ENCODE measurements around the gene BEST4. TPM values are rescaled to one million over a fixed set of nuclear protein-coding genes. Genes with fewer than 3 reads are reported as not detected.
"Not testable (repeated sequence)": the region's sequence is repeated elsewhere in the genome, so short reads cannot be mapped to it uniquely, and the experiment has no call there.

The BEST4 gene
- total RNA-seq, 1 donor from 2014 or later, result 0.88 TPM

GRCh38 chr1:44775930-44776729 lies 11.8 kb downstream of the BEST4 start:
- peak overlapping the region; percentile 84 for H3K27ac Mint-ChIP-seq (ENCODE audit: unreplicated experiment)
- no peaks in the 10 kb centered on the region for H3K27me3 Mint-ChIP-seq (ENCODE audit: unreplicated experiment)
- H3K4me3 Mint-ChIP-seq (ENCODE audit: unreplicated experiment), result peak overlapping the region; percentile 94
- H3K4me1 Mint-ChIP-seq (ENCODE audit: low read depth, unreplicated experiment), result peaks cover 14% of the 10 kb centered on the region
- H3K36me3 Mint-ChIP-seq (ENCODE audit: unreplicated experiment), result no peaks in the 10 kb centered on the region
- peaks cover 2% of the 10 kb centered on the region for H3K9me3 Mint-ChIP-seq (ENCODE audit: unreplicated experiment)
- TF ChIP-seq CTCF (IDR thresholded peaks at IDR 0.05; ENCODE audit: partially characterized antibody, unreplicated experiment), result no peak
- DNase-seq, result no peak

- no peak for TF ChIP-seq CTCF (IDR thresholded peaks at IDR 0.05; ENCODE audit: partially characterized antibody, unreplicated experiment)
- Mint-ChIP-seq H3K27me3 (ENCODE audit: unreplicated experiment) (no peaks in the 10 kb centered on the region), H3K4me1 (ENCODE audit: low read depth, unreplicated experiment) (peaks cover 14% of the 10 kb centered on the region), H3K4me3 (ENCODE audit: unreplicated experiment) (peak within 1 kb of the TSS; percentile 94), H3K27ac (ENCODE audit: unreplicated experiment) (peak within 1 kb of the TSS; percentile 97), H3K9me3 (ENCODE audit: unreplicated experiment) (peaks cover 2% of the 10 kb centered on the region), H3K36me3 (ENCODE audit: unreplicated experiment) (no peaks in the 10 kb centered on the region)
- peak; percentile 92 for DNase-seq
Observed at GRCh38 chr1:44775078-44775929, 12.7 kb downstream of the BEST4 start, which contains the start of gene RPS8. Gene RPS8, plus strand, starts transcription at chr1:44775540. Its CDS starts 57 bp downstream, at chr1:44775597.

- H3K27me3 Mint-ChIP-seq (ENCODE audit: unreplicated experiment); H3K27ac Mint-ChIP-seq (ENCODE audit: unreplicated experiment); DNase-seq; H3K9me3 Mint-ChIP-seq (ENCODE audit: unreplicated experiment); H3K4me1 Mint-ChIP-seq (ENCODE audit: low read depth, unreplicated experiment); H3K4me3 Mint-ChIP-seq (ENCODE audit: unreplicated experiment); H3K36me3 Mint-ChIP-seq (ENCODE audit: unreplicated experiment): not testable (repeated sequence)
Observed at GRCh38 chr1:44766421-44766820, 21.5 kb downstream of the BEST4 start.

- no peaks in the 10 kb centered on the region for H3K36me3 Mint-ChIP-seq (ENCODE audit: unreplicated experiment)
- no peaks in the 10 kb centered on the region for H3K4me1 Mint-ChIP-seq (ENCODE audit: low read depth, unreplicated experiment)
- peaks cover 2% of the 10 kb centered on the region for H3K9me3 Mint-ChIP-seq (ENCODE audit: unreplicated experiment)
- no peak for DNase-seq
- H3K27ac Mint-ChIP-seq (ENCODE audit: unreplicated experiment), result no peak overlapping the region
- no peak overlapping the region for H3K4me3 Mint-ChIP-seq (ENCODE audit: unreplicated experiment)
- H3K27me3 Mint-ChIP-seq (ENCODE audit: unreplicated experiment), result no peaks in the 10 kb centered on the region
- TF ChIP-seq CTCF (IDR thresholded peaks at IDR 0.05; ENCODE audit: partially characterized antibody, unreplicated experiment), result no peak
Observed at GRCh38 chr1:44760876-44761275, 27.1 kb downstream of the BEST4 start.

- TF ChIP-seq CTCF (IDR thresholded peaks at IDR 0.05; ENCODE audit: partially characterized antibody, unreplicated experiment), result no peak
- Mint-ChIP-seq H3K36me3 (ENCODE audit: unreplicated experiment) (no peaks in the 10 kb centered on the region), H3K27me3 (ENCODE audit: unreplicated experiment) (no peaks in the 10 kb centered on the region), H3K4me1 (ENCODE audit: low read depth, unreplicated experiment) (no peaks in the 10 kb centered on the region), H3K27ac (ENCODE audit: unreplicated experiment) (no peak overlapping the region), H3K4me3 (ENCODE audit: unreplicated experiment) (no peak overlapping the region), H3K9me3 (ENCODE audit: unreplicated experiment) (peaks cover 2% of the 10 kb centered on the region)
- DNase-seq, result no peak
Observed at GRCh38 chr1:44759077-44759476, 28.9 kb downstream of the BEST4 start.

Data from glutamatergic neuron (in vitro differentiated cells).